Choroid plexus epithelial cell (primary cell): ENCODE results near the gene TXN2.
"Not testable (repeated sequence)": the region's sequence is repeated elsewhere in the genome, so short reads cannot be mapped to it uniquely, and the experiment has no call there.

Source experiments
- DNase-seq: peaks from one replicate; pipeline ENCODE4 v3.0.0-alpha.2; 2010; ENCODE audit warnings: low read depth
- H3K4me3 ChIP-seq: 2 replicates; pipeline ENCODE4 v1.5.1; 2011; ENCODE audit warnings: low read depth, mild to moderate bottlenecking, control low read depth, low read length, moderate library complexity
- TF ChIP-seq, protein P1 (sequence below): conservative IDR thresholded peaks from 2 replicates; pipeline ENCODE4 v1.5.1; 2011; ENCODE audit warnings: low read depth, mild to moderate bottlenecking, control low read depth, inconsistent platforms, low read length, moderate library complexity

The TXN2 gene

GRCh38 chr22:36424901-36425579, 56.4 kb downstream of the TXN2 start:
- no peak for DNase-seq
- TF ChIP-seq, protein P1, sequence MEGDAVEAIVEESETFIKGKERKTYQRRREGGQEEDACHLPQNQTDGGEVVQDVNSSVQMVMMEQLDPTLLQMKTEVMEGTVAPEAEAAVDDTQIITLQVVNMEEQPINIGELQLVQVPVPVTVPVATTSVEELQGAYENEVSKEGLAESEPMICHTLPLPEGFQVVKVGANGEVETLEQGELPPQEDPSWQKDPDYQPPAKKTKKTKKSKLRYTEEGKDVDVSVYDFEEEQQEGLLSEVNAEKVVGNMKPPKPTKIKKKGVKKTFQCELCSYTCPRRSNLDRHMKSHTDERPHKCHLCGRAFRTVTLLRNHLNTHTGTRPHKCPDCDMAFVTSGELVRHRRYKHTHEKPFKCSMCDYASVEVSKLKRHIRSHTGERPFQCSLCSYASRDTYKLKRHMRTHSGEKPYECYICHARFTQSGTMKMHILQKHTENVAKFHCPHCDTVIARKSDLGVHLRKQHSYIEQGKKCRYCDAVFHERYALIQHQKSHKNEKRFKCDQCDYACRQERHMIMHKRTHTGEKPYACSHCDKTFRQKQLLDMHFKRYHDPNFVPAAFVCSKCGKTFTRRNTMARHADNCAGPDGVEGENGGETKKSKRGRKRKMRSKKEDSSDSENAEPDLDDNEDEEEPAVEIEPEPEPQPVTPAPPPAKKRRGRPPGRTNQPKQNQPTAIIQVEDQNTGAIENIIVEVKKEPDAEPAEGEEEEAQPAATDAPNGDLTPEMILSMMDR, result no peak
- H3K4me3 ChIP-seq, result no peak overlapping the region

DNA sequence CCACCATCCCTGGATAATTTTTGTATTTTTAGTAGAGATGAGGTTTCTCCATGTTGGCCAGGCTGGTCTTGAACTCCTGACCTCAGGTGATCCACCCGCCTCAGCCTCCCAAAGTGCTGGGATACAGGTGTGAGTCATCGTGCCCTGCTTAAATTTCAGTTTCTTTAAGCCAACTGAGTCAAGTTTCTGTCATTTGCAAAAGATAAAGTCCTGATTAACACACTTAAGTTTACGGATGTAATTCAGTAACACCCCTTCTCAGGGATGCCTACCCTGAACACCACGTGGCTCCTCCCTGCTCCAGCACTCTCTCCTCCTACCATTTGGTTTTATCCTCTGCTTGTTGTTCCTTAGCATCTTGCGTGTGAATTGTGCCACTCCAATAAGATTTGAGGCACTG, 57.0 kb downstream of the TXN2 start:
- H3K4me3 ChIP-seq, DNase-seq: not testable (repeated sequence)

DNA sequence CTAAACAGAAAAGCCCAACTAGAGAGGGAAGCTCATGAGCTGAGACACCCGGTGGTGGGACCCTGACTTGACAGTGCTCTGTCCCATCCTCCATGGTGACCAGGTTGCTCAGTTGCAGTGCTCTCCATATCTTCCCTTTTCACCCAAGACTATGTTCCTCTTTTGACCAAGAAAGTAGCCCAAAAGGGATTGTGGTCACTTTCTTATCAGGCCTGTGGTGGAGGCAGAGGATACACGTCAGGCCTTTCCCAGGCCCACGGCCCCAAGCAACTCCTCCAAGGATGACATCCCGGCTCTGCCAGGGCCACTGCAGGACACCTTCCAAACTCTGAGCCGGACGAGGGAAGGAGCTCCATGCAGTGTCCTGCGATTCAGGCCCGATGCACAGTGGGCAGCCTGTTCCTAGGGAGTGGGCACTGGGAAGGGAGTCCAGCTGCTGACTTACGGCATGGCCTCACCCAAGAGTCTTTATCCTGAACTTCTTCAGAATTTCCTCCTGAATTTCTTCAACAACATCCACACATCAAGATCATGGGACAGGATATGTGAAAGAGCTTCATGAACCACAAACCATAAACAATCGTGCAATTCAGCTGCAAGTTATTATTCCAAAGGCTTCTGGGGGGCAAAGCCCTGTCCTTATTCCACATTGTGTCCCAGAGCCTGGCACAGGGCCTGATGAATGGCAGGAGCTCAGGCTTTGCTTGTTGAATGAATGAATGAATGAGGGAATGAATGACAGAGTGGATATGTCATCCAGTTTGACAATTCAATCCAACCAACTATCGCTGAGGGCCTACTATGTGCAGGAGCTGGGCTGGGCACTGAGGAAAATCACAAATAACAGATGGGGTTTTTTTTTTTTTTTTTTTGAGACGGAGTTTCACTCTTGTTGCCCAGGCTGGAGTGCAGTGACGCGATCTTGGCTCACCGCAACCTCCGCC, 57.7 kb downstream of the TXN2 start:
- peak; percentile 77 for DNase-seq
- no peak overlapping the region for H3K4me3 ChIP-seq
- TF ChIP-seq, protein P1, result no peak

DNA sequence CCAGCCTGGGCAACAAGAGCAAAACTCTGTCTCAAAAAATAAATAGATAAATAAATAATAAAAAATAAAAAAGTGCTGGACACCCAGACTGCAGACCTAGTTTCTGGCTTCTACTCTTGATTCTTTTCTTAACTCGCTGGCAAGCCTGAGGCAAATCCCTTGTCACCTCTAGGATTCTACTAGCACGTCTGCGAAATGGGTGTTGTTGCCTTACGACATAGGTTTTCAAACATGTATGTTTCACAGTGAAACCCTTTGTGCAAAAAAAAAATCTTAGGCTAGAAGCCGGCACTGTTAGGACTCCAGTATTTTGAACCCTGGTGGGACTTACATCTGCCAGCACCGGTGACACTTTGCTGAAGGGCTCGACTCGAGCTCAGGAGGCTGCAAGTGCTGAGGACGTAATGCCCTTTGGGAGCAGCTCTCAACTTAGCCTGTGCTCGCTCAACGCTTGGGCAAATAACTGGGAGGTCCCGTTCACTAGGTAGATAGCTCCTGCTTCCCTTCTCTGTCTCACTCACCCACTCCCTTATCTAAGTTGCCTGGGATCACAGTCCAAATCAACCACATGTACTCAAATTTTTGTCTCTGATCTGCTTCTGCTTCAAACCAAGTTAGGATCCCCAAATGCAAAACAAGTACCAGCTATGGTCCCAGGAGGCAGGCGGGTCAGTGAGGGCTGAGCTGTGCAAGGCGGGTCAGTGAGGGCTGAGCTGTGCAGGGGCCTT, 59.0 kb downstream of the TXN2 start:
- no peak overlapping the region for H3K4me3 ChIP-seq
- DNase-seq, result no peak
- TF ChIP-seq, protein P1, result no peak

DNA sequence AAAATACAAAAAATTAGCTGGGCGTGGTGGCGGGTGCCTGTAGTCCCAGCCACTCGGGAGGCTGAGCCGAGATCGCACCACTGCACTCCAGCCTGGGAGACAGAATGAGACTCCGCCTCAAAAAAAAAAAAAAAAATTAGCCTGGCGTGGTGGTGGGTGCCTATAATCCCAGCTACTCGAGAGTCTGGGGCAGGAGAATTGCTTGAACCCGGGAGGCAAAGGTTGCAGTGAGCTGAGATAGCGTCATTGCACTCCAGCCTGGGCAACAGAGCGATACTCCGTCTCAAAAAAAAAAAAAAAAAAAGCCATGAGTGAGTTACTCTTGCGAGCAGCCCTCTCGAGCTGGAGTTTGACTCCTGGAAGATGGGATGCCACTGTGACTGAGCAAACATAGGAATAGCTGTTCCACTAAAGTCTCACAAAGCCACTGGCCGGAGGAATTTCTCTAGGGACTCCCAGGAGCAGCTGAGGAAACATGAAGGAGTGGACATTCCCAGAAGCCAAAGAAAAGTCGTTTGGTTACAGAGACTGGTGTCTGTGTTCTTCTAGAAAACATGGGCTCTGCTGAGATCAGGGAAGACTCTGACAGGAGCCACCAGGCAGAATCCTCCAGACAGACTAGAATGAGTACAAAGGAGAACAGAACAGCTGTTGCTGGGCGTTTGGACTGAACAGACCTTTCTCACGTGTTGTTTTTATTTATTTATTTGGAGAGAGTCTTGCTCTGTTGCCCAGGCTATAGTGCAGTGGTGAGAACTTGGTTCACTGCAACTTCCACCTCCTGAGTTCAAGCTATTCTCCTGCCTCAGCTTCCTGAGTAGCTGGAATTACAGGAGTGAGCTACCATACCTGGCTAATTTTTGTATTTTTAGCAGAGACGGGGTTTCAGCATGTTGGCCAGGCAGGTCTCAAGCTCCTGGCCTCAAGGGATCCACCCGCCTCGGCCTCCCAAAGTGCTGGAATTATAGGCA, 61.2 kb downstream of the TXN2 start:
- TF ChIP-seq, protein P1, result no peak
- no peak for DNase-seq
- H3K4me3 ChIP-seq, result no peak overlapping the region

DNA sequence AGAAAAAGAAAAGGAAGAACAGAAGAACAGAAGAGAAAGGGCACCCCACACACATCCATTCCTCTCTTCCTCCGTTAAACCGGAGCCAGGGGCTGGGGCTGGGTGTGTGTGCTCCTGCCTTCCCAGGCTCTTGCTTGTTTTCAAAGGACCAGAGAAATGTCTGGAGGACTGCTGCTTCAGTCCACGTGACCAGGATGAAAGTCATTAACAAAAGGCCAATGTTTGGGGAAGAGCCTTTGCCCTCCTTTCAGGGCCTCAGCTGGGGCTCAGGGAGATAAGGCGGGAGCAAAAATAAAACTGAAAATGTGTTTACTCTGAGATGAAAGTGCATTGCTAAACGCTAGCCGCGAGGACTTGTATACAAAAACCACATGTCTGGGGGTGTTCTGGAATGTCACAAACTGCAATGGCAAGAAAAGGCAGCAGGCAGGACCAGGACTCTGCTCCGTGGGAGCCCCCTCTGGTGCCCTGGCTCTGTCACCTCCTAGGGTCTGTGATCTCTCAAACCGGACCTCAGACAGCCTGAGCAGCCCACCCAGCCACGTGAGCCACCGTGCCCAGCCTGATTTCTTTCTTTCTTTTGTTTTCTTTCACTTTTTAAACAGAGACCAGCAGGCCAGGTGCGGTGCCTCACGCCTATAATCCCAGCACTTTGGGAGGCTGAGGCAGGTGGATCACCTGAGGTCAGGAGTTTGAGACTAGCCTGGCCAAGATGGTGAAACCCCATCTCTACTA, 62.1 kb downstream of the TXN2 start:
- DNase-seq, result peak; percentile 93
- peak overlapping the region; percentile 24 for H3K4me3 ChIP-seq
- TF ChIP-seq, protein P1, result no peak
